ENCODE results near the gene TUSC2.
"Not testable (repeated sequence)": the region's sequence is repeated elsewhere in the genome, so short reads cannot be mapped to it uniquely, and the experiment has no call there.

TUSC2 gene

GRCh38 chr3:50293079-50293801 is 34.8 kb downstream of the TUSC2 start:
- Mint-ChIP-seq H3K36me3 (peaks cover 4% of the 10 kb centered on the region), H3K4me3 (peak overlapping the region; percentile 85), H3K27ac (peak overlapping the region; percentile 91), H3K9me3 (no peaks in the 10 kb centered on the region), H3K27me3 (no peaks in the 10 kb centered on the region), H3K4me1 (peaks cover 28% of the 10 kb centered on the region)
- ATAC-seq (ENCODE audit: low read depth) (no peak), DNase-seq (ENCODE audit: low spot score in 2 of 2) (no peak)

GRCh38 chr3:50292159-50293078 is 35.6 kb downstream of the TUSC2 start, which contains the start of gene IFRD2:
Gene IFRD2 (minus strand): TSS chr3:50292429. CDS start chr3:50292274, 155 bp downstream.
- Mint-ChIP-seq H3K4me3 (peak within 1 kb of the TSS; percentile 85), H3K27me3 (no peaks in the 10 kb centered on the region), H3K4me1 (peaks cover 22% of the 10 kb centered on the region), H3K27ac (peak within 1 kb of the TSS; percentile 91), H3K9me3 (no peaks in the 10 kb centered on the region), H3K36me3 (peaks cover 5% of the 10 kb centered on the region)
- peak; percentile 99 for ATAC-seq (ENCODE audit: low read depth)
- peak; percentile 85 to 92 for DNase-seq (ENCODE audit: low spot score in 2 of 2)

- ATAC-seq (ENCODE audit: low read depth) (no peak), DNase-seq (ENCODE audit: low spot score in 2 of 2) (no peak)
- no peak overlapping the region for H3K27ac Mint-ChIP-seq
- H3K4me3 Mint-ChIP-seq: no peak overlapping the region
- H3K9me3 Mint-ChIP-seq: no peaks in the 10 kb centered on the region
- H3K36me3 Mint-ChIP-seq: peaks cover 5% of the 10 kb centered on the region
- peaks cover 19% of the 10 kb centered on the region for H3K4me1 Mint-ChIP-seq
- H3K27me3 Mint-ChIP-seq: no peaks in the 10 kb centered on the region
Observed at GRCh38 chr3:50290161-50290641, 37.8 kb downstream of the TUSC2 start.

- no peak overlapping the region for H3K4me3 Mint-ChIP-seq
- no peaks in the 10 kb centered on the region for H3K27me3 Mint-ChIP-seq
Observed at GRCh38 chr3:50289130-50289529, 38.9 kb downstream of the TUSC2 start.

GRCh38 chr3:50288387-50289007 is 39.5 kb downstream of the TUSC2 start:
- Mint-ChIP-seq H3K27ac (no peak overlapping the region), H3K4me3 (no peak overlapping the region), H3K4me1 (peaks cover 19% of the 10 kb centered on the region)

More at GRCh38 chr3:50289130-50289529, 38.9 kb downstream of the TUSC2 start:
- no peak overlapping the region for H3K27ac Mint-ChIP-seq
- peaks cover 5% of the 10 kb centered on the region for H3K36me3 Mint-ChIP-seq
- H3K9me3 Mint-ChIP-seq: no peaks in the 10 kb centered on the region
- peaks cover 19% of the 10 kb centered on the region for H3K4me1 Mint-ChIP-seq
- ATAC-seq (ENCODE audit: low read depth) (no peak), DNase-seq (ENCODE audit: low spot score in 2 of 2) (no peak)

GRCh38 chr3:50287262-50287661 is 40.8 kb downstream of the TUSC2 start:
- Mint-ChIP-seq H3K27ac (no peak overlapping the region), H3K9me3 (no peaks in the 10 kb centered on the region), H3K4me3 (no peak overlapping the region), H3K27me3 (no peaks in the 10 kb centered on the region), H3K36me3 (peaks cover 5% of the 10 kb centered on the region), H3K4me1 (peaks cover 11% of the 10 kb centered on the region)
- DNase-seq (ENCODE audit: low spot score in 2 of 2): no peak
- no peak for ATAC-seq (ENCODE audit: low read depth)

More at GRCh38 chr3:50288387-50289007, 39.5 kb downstream of the TUSC2 start:
- ATAC-seq (ENCODE audit: low read depth) (no peak), DNase-seq (ENCODE audit: low spot score in 2 of 2) (no peak)
- Mint-ChIP-seq H3K36me3 (peaks cover 5% of the 10 kb centered on the region), H3K9me3 (no peaks in the 10 kb centered on the region), H3K27me3 (no peaks in the 10 kb centered on the region)

GRCh38 chr3:50286322-50287227 is 41.4 kb downstream of the TUSC2 start:
- H3K27me3 Mint-ChIP-seq: no peaks in the 10 kb centered on the region
- H3K9me3 Mint-ChIP-seq: no peaks in the 10 kb centered on the region
- peaks cover 5% of the 10 kb centered on the region for H3K36me3 Mint-ChIP-seq
- DNase-seq (ENCODE audit: low spot score in 2 of 2): no peak
- no peak overlapping the region for H3K4me3 Mint-ChIP-seq
- H3K4me1 Mint-ChIP-seq: peaks cover 9% of the 10 kb centered on the region
- no peak overlapping the region for H3K27ac Mint-ChIP-seq
- no peak for ATAC-seq (ENCODE audit: low read depth)

- not testable (repeated sequence) for DNase-seq (ENCODE audit: low spot score in 2 of 2); ATAC-seq (ENCODE audit: low read depth); H3K9me3 Mint-ChIP-seq
Observed at GRCh38 chr3:50284121-50284520, 43.9 kb downstream of the TUSC2 start.

GRCh38 chr3:50279255-50280016 is 48.6 kb downstream of the TUSC2 start:
- Mint-ChIP-seq H3K4me3 (no peak overlapping the region), H3K27me3 (peaks cover 17% of the 10 kb centered on the region), H3K9me3 (no peaks in the 10 kb centered on the region), H3K36me3 (no peaks in the 10 kb centered on the region), H3K4me1 (peaks cover 7% of the 10 kb centered on the region), H3K27ac (no peak overlapping the region)
- DNase-seq (ENCODE audit: low spot score in 2 of 2) (no peak), ATAC-seq (ENCODE audit: low read depth) (no peak)

More at GRCh38 chr3:50284121-50284520, 43.9 kb downstream of the TUSC2 start:
- H3K27me3 Mint-ChIP-seq, H3K4me1 Mint-ChIP-seq, H3K36me3 Mint-ChIP-seq, H3K27ac Mint-ChIP-seq, H3K4me3 Mint-ChIP-seq: not testable (repeated sequence)

GRCh38 chr3:50278880-50279224 is 49.2 kb downstream of the TUSC2 start, which contains the start of gene LSMEM2:
Gene LSMEM2 (plus strand): TSS chr3:50279087. CDS start chr3:50279114, 27 bp downstream.
- Mint-ChIP-seq H3K9me3 (no peaks in the 10 kb centered on the region), H3K4me3 (no peak within 1 kb of the TSS), H3K27me3 (peaks cover 20% of the 10 kb centered on the region), H3K4me1 (peaks cover 11% of the 10 kb centered on the region), H3K27ac (no peak within 1 kb of the TSS), H3K36me3 (no peaks in the 10 kb centered on the region)
- ATAC-seq (ENCODE audit: low read depth) (no peak), DNase-seq (ENCODE audit: low spot score in 2 of 2) (no peak)

- peaks cover 20% of the 10 kb centered on the region for H3K27me3 Mint-ChIP-seq
- H3K27ac Mint-ChIP-seq: no peak overlapping the region
- no peak overlapping the region for H3K4me3 Mint-ChIP-seq
- no peak for DNase-seq (ENCODE audit: low spot score in 2 of 2)
- peaks cover 11% of the 10 kb centered on the region for H3K4me1 Mint-ChIP-seq
- ATAC-seq (ENCODE audit: low read depth): no peak
- H3K36me3 Mint-ChIP-seq: no peaks in the 10 kb centered on the region
- no peaks in the 10 kb centered on the region for H3K9me3 Mint-ChIP-seq
Observed at GRCh38 chr3:50278123-50278879, 49.7 kb downstream of the TUSC2 start.

- Mint-ChIP-seq H3K9me3 (no peaks in the 10 kb centered on the region), H3K27me3 (peaks cover 25% of the 10 kb centered on the region), H3K4me3 (no peak overlapping the region), H3K27ac (no peak overlapping the region), H3K4me1 (peaks cover 15% of the 10 kb centered on the region), H3K36me3 (no peaks in the 10 kb centered on the region)
- ATAC-seq (ENCODE audit: low read depth) (no peak), DNase-seq (ENCODE audit: low spot score in 2 of 2) (no peak)
Observed at GRCh38 chr3:50276762-50277101, 51.3 kb downstream of the TUSC2 start.
